HG02678 (cell line): Measurements from ENCODE around the gene RPL31.

Experiments
- ATAC-seq: cut with Tn5 transposase; IDR thresholded peaks from one replicate; pipeline ENCODE4 v1.9.1; 2021; ENCODE audit warnings: mild to moderate bottlenecking, moderate library complexity; ENCODE audit not compliant: unreplicated experiment

RPL31 gene

DNA sequence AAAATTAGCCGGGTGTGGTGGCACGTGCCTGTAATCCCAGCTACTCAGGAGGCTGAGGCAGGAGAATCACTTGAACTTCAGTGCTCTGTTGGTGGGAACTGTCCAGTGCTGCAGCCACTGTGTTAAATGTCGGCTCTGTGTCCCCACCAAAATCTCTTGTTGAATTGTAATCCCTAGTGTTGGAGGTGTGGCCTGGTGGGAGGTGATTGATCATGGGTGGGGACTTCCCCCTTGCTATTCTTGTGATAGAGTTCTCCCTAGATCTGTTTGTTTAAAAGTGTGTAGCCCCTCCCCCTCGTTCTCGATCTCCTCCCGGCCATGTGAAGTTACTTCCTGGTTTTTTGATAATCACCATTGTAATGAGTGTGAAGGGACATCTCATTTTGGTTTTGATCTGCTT, 9.8 kb upstream of the RPL31 start:
- no peak for ATAC-seq

DNA sequence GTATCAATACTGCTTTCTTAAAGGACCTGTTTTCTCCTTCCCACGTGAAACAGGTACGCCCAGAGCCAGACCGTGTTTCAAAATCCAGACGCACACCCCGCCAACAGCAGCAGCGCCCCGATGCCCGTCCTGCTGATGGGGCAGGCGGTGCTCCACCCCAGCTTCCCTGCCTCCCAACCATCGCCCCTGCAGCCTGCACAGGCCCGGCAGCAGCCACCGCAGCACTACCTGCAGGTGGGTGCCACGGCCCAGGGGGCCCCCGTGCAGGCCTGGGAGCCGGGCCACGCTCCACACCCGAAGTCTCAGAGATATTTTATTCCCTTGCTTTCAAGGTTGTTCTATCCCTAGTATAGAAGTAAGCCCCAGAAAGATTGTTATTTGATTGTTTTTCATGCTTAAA, 8.8 kb upstream of the RPL31 start:
- no peak for ATAC-seq

DNA sequence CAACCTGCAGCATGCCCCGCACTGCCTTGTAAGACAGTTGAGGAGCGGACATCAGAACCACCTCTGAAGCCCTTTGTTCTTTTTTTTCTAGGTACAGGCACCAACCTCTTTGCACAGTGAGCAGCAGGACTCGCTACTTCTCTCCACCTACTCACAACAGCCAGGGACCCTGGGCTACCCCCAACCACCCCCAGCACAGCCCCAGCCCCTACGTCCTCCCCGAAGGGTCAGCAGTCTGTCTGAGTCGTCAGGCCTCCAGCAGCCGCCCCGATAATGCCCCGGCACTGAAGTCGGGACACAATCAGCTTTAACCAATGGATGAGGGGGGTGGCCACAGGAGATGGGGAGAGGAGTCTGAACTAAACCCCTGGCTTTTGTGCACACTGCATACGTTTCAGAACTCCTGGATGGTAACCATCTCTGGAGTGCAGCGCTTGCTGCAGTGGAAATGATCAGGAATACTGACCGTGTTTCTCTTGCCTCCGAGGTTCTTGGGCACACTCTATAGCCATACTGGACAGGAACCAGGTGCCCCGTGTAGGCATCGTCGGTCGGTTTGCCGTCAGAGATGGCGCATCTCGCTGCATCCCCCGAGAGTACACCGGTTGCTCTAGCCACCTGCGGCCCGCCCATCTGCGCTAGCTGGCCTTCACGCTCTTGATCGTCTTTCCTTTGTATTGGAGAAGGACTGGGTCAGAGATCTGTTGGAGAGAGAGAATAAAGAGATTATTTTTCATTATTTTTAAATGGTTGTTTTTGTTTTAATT, 6.6 kb upstream of the RPL31 start:
- no peak for ATAC-seq

DNA sequence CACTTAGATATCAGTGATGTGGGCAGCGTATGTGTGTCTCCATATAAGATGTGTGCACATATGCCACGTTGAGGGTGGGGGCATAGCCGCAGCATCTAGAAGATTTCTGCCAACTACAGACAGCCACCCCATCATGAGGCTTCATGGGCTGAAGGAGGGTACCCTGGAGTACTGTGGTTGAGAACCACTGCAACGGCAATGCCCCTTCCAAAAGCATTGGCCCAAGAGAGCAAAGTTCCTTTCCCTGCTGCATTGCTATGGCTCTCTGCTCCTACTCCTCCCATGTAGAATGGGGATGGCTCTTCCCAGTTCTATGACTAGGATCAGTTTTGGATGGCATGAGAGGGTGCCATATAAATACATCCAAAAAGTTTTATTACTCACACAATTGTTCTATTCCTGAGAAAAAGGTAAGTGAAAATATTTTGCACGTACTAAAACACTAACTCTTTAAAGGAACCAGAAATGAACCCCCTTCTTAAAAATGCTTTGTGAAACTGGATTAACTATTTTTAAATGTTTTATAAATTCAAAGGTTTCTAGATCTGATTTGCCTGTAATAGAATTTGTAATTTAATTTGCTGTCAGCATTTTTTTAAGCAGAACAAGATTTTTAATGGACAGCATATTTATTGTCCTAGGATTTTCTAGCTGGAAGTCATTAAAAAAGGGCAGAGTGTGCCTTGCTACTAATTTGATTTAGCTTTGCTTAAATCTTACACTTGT, 4.4 kb upstream of the RPL31 start:
- ATAC-seq: no peak

DNA sequence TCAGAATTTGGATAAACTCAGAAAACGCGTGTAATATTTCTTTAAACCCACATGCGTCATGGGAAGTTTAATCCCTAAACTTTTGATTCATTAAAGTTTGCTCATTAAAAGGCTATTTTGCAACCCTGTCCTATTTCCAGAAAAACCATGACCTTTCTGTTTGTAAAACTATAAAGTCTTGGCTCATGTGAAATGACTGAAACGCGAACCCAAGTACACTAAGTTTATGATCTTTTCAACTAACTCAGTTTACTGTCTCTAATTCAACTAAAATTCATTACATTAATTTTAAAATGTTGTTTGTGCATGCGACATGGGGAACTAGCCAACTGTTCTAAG, 3.9 kb upstream of the RPL31 start:
- ATAC-seq: no peak

DNA sequence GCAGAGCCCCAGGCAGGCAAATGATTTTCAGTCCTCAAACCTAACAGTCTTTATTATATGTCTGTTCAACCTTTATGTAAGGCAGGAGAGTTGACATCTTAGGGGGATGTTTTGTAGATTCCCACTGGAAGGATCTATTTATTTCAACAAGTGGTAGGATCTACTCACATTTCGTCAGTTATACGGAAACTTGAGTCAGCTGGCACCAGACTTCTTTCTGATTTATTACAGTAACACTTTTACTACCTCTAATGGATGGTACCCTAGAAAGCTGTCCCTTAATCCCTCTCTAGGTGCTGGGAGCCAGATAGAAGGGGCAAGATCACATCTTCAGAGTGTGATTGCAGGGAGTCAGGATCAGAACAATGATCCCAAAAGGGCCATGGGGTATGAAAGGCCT, 2.1 kb upstream of the RPL31 start:
- no peak for ATAC-seq

DNA sequence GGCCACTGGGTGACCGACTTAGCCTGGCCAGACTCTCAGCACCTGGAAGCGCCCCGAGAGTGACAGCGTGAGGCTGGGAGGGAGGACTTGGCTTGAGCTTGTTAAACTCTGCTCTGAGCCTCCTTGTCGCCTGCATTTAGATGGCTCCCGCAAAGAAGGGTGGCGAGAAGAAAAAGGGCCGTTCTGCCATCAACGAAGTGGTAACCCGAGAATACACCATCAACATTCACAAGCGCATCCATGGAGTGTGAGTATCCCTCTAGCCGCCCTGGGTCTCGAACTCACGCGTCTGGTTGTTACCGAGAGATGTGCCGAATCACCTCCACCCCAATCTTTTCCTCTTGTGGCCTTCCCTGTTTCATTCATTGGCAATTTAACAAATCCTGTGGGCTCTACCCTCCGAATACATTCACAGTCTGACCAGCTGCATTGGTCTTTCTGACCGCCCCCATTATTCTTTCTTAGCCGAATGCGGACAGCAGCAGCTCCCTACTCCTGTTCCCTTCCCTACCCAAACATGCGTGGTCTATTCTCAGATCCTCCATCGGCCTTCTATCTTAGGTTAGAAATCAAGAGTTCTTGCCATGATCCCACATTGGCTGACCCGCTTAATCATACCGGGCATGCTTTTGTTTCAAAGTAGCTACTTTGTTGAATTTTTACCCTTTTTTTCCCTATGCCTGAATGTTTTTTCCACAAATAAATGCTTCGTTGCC, 631 bp downstream of the RPL31 start:
- ATAC-seq: no peak

DNA sequence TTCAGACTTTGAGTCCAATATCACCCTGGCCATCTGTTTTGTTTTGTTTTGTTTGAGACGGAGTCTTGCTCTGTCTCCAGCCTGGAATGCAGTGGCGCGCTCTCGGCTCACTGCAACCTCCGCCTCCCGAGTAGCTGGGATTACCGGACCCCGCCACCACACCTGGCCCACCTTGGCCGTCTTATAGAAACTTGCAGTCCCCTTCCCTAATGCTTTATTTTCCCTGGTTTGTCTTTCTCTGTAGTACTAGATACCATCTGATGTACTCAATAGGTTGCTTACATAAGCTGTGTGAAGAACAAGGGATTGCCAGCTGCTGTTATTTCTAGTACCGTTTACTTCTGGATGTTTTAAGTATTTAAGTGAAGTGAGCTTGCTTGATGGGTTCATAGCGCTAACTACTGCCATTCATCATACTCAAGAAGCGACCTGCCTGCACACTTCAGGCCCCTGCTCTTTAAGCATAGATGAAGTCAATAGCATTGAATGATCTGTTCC, 1.2 kb downstream of the RPL31 start:
- ATAC-seq: no peak

DNA sequence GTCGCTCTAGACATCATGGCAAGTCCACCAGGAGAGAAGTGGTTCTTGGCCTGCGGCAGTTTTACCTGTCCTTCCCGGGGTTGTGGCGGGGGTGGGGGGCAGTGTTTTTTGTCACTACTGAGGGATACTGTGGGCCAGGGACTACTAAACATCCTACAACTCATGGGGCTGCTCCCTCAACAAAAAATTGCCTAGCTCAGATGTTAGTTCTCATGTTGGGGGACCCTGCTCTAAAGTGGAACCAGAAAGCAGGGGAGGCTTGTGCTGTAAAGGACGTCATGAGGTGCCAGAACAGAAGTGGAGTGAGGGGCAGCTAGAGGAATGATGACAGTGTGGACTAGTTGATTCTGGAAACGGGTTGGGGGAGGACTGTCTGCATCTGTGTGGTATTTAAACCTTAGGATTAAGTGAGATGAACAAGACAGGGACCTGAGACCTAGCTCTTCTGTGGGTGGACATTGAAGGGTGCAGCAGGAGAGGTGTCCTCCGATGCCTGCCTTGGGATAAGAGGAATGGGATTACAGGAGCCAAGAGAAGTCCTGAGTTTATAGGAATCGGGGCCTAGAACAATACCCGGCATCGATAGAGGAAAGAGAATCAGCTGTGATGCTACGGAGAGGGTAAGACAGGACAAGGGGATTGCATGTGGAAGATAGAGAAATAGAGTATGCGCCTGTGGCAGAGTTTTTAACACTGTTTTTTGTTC, 2.7 kb downstream of the RPL31 start:
- no peak for ATAC-seq

DNA sequence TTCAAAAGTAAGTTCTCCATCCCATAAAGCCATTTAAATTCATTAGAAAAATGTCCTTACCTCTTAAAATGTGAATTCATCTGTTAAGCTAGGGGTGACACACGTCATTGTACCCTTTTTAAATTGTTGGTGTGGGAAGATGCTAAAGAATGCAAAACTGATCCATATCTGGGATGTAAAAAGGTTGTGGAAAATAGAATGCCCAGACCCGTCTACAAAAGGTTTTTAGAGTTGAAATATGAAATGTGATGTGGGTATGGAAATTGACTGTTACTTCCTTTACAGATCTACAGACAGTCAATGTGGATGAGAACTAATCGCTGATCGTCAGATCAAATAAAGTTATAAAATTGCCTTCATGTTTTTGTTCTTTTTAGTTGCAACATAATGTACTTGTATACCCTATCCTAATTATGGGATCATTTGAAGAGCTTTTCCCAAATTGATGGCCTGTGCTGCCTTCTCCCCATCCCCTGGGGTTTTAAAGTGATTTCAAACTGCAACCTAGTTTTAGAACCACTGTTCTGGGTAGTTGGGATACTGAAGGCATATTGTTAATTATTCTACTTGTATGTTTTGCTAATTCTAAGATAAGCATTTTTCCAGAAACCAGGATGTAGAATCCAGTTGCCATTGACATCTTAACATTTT, 4.1 kb downstream of the RPL31 start:
- ATAC-seq: no peak

DNA sequence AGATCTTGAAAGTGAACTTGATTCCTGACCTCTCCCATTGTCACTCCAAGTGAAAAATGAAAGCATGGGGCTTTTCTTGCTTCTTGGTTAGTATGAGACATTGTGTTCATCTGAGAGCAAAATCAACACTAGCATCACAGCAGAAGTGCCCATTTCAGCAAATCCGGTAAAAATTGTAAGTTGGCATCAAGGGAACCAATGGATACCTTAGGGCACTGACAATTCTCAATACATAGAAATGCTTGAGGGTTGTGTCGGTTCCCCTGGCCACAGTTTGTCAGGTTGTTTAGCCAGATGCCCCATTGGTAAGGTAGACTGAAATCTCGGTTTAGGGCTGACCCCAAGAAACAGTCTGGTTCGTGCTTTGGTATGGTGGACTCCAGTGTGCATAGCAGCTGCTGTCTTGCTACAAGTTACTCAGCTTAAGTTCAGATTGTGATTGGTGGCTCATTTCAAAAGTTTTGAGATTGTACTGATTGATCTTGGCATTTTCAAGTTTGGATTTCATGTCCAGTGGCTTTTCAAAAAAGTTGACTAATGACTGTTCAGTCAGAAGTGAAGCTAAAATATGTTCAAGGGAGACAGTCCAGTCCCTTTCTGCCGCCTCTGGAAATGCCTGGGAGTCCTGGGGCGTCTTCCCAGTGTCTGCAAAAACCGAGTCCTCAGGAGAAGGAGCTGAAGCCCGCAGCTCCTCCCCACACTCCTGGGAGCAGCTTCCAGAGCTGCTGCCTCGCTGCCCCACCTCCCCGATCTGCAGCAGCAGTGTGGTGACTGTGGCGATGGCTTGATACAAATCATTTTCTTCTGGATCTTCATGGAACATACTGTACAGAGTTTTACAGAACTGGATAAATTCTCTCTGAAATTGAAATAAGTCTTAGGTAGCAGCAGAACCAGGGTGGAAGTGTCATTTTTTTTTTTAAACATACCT, 5.6 kb downstream of the RPL31 start:
- ATAC-seq: no peak

DNA sequence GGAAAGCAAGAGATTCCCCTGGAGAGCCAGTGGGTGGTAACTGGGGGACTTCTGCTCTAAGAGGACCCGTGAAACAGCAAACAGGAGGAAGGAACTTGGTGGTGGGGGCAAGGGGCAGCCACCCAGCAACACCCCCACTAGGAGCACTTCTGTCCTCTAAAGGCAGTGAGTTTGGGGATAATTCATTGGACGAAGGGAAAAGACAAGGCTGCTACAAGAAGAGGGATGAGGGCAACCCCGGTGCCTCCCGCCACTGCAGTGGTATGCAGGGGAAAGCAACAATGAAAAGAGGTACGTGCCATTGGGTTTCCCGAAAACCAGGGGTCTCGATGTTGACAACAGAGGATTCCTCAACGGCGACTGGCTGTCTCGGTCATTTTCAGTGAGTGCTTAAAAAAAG, 9.1 kb downstream of the RPL31 start:
- no peak for ATAC-seq

DNA sequence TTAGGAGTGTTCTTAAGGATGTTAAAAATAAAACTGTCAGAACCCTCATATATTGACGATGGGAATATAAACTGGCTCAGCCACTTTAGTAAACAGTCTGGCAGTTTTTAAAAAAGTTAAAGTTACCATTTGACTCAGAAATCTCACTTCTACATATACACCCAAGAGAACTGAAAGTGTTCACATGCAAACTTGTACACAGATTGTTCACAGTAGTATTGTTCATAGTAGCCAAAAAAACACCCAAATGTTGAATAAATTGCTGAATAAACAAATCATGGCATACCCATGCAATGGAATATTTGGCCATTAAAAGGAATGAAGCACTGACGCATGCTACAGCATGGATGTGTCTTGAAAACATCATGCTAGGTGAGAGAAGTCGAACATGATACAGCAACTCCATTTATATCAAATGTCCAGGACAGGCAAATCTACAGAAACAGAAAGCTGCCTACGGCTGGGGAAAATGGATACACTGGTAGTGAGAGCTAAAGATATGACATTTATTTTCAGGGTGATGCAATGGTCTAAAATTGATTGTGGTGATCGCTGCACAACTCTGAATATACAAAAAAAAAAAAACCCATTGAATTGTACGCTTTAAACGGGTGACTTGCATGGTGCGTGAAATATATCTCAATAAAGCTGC, 10.1 kb downstream of the RPL31 start:
- ATAC-seq: peak; percentile 91

DNA sequence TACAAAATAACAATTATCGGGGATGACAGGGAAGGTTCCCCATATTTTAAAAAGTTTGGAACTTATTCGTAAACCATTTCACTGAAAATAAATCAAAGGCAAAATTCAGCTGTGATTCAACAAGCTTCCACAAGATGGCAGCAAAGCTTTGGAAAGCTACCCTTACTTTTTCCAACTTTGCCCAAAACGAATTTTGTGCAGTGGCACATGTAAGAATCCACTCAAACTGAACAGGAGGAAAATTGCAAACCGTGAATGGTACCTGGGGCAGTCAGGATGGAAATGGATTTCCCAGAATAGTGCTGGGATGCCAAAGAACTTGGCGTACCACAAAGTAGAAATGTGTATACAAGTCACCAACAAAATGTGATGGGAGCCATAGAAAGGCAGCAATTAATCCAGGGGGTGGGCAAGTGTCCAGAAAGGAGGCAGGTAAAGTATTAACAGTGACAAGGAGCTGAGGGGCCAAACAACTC, 10.7 kb downstream of the RPL31 start:
- ATAC-seq: no peak

DNA sequence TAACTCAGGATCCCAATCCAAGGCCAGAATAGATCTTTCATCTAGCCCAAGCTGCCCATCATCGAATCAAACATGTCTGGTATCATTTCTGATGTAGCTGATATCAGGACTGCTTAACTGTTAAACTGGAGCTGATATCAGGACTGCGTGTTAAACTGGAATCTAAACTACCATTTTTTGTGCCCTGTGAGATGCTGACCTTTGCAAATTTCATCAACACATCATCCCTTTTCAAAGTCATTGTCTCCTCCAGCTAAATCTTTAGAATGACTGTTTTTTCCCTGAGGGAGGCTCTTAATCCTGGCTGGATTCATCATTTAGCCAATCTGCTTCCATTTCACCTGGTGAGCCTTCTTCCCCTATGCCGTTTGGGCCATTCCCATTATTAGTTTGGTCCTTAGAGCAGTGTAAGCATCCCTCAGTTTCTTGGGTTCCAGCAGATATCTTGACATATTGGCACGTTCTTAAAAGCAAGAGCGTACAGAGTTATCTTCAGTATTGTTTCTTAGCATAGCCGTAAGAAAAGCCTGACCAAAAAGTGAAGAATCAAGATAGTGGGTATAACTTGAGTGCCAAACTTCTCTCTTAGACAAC, 12.3 kb downstream of the RPL31 start:
- no peak for ATAC-seq

DNA sequence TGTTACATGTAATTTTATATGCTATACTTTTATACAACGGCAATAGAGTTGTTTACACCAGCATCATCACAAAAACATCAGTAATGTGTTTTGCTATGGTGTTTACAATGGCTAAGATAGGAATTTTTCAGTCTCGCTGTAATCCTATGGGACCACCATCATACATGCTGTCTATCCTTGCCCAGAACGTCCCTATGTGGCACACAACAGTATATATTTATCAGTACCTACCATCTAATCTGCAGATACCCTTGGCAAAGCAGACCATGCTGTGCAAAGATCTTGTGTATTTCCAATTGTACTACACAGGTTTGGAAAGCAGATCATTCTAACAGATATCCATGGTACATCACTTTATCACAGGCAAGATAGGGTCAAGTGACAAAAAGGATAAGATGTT, 15.3 kb downstream of the RPL31 start:
- no peak for ATAC-seq

DNA sequence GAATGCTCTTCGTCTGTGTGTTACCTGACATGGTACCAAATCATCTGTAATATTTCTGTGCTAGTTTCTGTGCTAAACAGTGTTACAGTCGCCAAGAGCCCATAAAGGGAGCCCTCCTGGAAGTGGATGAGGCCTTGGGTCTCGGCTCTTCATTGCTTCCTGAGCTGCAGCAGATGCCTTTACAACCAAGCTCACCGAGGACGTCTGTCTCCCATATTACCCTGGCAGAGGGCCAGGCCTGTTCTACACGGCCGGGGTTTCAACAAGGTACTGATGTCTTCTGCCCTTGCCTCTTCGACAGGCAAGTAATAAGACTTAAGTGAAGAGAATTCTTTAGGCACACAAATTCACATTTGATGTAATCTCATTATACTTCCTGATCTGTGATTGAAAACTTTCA, 16.8 kb downstream of the RPL31 start:
- ATAC-seq: no peak

DNA sequence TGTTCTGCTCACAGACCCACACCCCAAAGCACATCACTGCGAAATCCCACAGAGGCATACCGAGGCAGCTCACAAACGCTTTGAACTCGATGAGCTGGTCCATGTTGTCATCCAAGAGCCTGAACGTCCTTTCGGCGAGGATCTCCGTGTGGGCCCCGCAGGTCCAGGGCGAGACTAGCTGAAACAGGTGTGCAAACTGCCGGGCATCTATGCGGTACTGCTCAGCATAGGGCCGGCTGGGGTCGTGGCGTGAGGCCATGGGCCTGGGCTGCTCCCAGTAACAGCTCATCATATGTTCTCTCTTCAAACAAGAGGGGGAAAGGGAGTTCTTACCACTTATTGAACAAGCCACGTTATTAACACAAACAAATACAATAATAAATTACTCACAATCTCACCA, 20.1 kb downstream of the RPL31 start:
- no peak for ATAC-seq
